HFFc6 (cell line): ENCODE data around the gene RFTN1. TPM values are rescaled to one million over a fixed set of nuclear protein-coding genes. Genes with fewer than 3 reads are reported as not detected.

ENCODE experiments used
- DNase-seq: peaks from one replicate; pipeline ENCODE4 v3.0.0-alpha.2; 2018
- H3K27ac Mint-ChIP-seq: 2 replicates; pipeline ENCODE4 v1.8.0; 2020; ENCODE audit warnings: mild to moderate bottlenecking, mixed read lengths
- H3K27me3 Mint-ChIP-seq: 2 replicates; pipeline ENCODE4 v1.8.0; 2021; ENCODE audit warnings: mild to moderate bottlenecking, moderate library complexity, mixed read lengths; ENCODE audit not compliant: insufficient read depth
- H3K36me3 Mint-ChIP-seq: 2 replicates; pipeline ENCODE4 v1.8.0; 2021; ENCODE audit warnings: low read depth, mixed read lengths
- H3K4me1 Mint-ChIP-seq: 2 replicates; pipeline ENCODE4 v1.8.0; 2020; ENCODE audit warnings: low read depth, mixed read lengths
- H3K4me3 Mint-ChIP-seq: 2 replicates; pipeline ENCODE4 v1.8.0; 2020; ENCODE audit warnings: mild to moderate bottlenecking, moderate library complexity, mixed read lengths
- H3K9me3 Mint-ChIP-seq: 2 replicates; pipeline ENCODE4 v1.8.0; 2020; ENCODE audit warnings: mild to moderate bottlenecking, mixed read lengths
- total RNA-seq, 6 experiments: library from RNA; stranded (reverse); fragmentation: NEBNext Ultra II Directional; extraction: Animal tissue kit (Norgen Biotek cat#: 25700); gene quantifications; 2 replicates in 1 of 6; 3 replicates in 5 of 6; pipeline ENCODE4 v1.2.3, GENCODE V29; 2021
- TF ChIP-seq, protein P1 (sequence below): fragments of 200-600 bp; sonication (generic); IDR thresholded peaks from 2 replicates; pipeline ENCODE4 v1.5.0; 2021; ENCODE audit warnings: antibody characterized with exemption, mild to moderate bottlenecking

The RFTN1 gene
- total RNA-seq, 6 experiments from 2014 or later: 53.4 to 62.4 (median 57.4) TPM

DNA sequence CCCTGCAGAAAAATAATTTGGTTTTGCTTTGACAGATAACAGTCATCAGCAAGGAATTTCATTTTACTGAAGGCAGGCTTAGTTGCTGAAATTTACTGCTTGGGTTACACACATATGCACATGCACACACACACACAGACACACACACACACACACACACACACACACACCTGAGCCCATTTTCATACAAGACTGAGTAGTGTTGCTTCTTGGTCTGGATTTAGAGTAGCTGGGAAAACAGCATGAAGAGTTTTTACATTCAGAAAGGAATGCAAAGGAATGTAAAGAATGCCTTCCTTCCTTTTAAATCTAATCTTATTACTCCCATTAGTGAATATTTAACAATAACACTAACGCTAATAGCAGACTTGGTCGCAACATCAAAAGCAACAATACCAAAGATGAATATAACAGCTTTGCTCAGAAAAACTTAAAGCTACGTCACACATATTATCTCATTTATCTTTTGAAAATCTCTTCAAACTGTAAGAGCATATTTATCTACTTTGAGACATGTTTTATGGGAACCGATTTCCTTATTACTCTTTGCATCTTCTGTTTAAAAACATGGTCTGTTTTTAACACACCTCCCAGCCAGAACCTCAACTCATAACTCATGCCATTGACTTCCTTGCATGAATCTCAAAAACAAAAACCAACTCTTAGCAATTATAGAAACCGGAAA, 32.5 kb downstream of the RFTN1 start:
- Mint-ChIP-seq H3K4me3 (peak overlapping the region; percentile 48), H3K27ac (peak overlapping the region; percentile 52), H3K4me1 (peaks cover 97% of the 10 kb centered on the region), H3K9me3 (no peaks in the 10 kb centered on the region), H3K36me3 (peaks cover 25% of the 10 kb centered on the region), H3K27me3 (no peaks in the 10 kb centered on the region; the same call in 1 of the 2 replicates)
- TF ChIP-seq, protein P1, sequence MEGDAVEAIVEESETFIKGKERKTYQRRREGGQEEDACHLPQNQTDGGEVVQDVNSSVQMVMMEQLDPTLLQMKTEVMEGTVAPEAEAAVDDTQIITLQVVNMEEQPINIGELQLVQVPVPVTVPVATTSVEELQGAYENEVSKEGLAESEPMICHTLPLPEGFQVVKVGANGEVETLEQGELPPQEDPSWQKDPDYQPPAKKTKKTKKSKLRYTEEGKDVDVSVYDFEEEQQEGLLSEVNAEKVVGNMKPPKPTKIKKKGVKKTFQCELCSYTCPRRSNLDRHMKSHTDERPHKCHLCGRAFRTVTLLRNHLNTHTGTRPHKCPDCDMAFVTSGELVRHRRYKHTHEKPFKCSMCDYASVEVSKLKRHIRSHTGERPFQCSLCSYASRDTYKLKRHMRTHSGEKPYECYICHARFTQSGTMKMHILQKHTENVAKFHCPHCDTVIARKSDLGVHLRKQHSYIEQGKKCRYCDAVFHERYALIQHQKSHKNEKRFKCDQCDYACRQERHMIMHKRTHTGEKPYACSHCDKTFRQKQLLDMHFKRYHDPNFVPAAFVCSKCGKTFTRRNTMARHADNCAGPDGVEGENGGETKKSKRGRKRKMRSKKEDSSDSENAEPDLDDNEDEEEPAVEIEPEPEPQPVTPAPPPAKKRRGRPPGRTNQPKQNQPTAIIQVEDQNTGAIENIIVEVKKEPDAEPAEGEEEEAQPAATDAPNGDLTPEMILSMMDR: no peak
- peak; percentile 67 for DNase-seq

- Mint-ChIP-seq H3K27me3 (no peaks in the 10 kb centered on the region; the same call in 1 of the 2 replicates), H3K36me3 (peaks cover 36% of the 10 kb centered on the region), H3K4me1 (peaks cover 97% of the 10 kb centered on the region), H3K9me3 (no peaks in the 10 kb centered on the region), H3K27ac (peak overlapping the region; percentile 85), H3K4me3 (peak overlapping the region; percentile 49)
- DNase-seq: peak; percentile 76
- TF ChIP-seq, protein P1: no peak
Measured at GRCh38 chr3:16478516-16478915, 35.0 kb downstream of the RFTN1 start.

- H3K4me3 Mint-ChIP-seq: peak overlapping the region; percentile 54
- H3K4me1 Mint-ChIP-seq: peaks cover 88% of the 10 kb centered on the region
- H3K27me3 Mint-ChIP-seq: no peaks in the 10 kb centered on the region; the same call in 1 of the 2 replicates
- no peak for DNase-seq
- peak overlapping the region; percentile 70 for H3K27ac Mint-ChIP-seq
- no peaks in the 10 kb centered on the region for H3K9me3 Mint-ChIP-seq
- TF ChIP-seq, protein P1: no peak
- peaks cover 41% of the 10 kb centered on the region for H3K36me3 Mint-ChIP-seq
Measured at GRCh38 chr3:16477521-16477920, 36.0 kb downstream of the RFTN1 start.

GRCh38 chr3:16477056-16477455, 36.4 kb downstream of the RFTN1 start:
- DNase-seq: no peak
- TF ChIP-seq, protein P1: no peak
- peaks cover 83% of the 10 kb centered on the region for H3K4me1 Mint-ChIP-seq
- peak overlapping the region; percentile 70 for H3K27ac Mint-ChIP-seq
- peaks cover 46% of the 10 kb centered on the region for H3K36me3 Mint-ChIP-seq
- no peaks in the 10 kb centered on the region for H3K9me3 Mint-ChIP-seq
- H3K4me3 Mint-ChIP-seq: peak overlapping the region; percentile 54
- H3K27me3 Mint-ChIP-seq: no peaks in the 10 kb centered on the region; the same call in 1 of the 2 replicates

GRCh38 chr3:16476636-16477035, 36.9 kb downstream of the RFTN1 start:
- TF ChIP-seq, protein P1: no peak
- H3K27me3 Mint-ChIP-seq: no peaks in the 10 kb centered on the region; the same call in 1 of the 2 replicates
- DNase-seq: peak; percentile 90
- no peaks in the 10 kb centered on the region for H3K9me3 Mint-ChIP-seq
- peak overlapping the region; percentile 54 for H3K4me3 Mint-ChIP-seq
- peak overlapping the region; percentile 70 for H3K27ac Mint-ChIP-seq
- H3K36me3 Mint-ChIP-seq: peaks cover 50% of the 10 kb centered on the region
- peaks cover 79% of the 10 kb centered on the region for H3K4me1 Mint-ChIP-seq
